NCI-H2107 (cell line): ENCODE results near the gene TCF4.

Experiments
- DNase-seq: peaks from one replicate; lab custom pipeline; 2025; lab: John Stamatoyannopoulos, UW

Gene TCF4

GRCh38 chr18:55256226-55256928 lies 331.6 kb downstream of the TCF4 start:
- DNase-seq, result no peak

- no peak for DNase-seq
Measured at GRCh38 chr18:55253814-55254213, 334.2 kb downstream of the TCF4 start.

- no peak for DNase-seq
Measured at GRCh38 chr18:55252901-55253300, 335.1 kb downstream of the TCF4 start.

GRCh38 chr18:55252053-55252675 lies 335.8 kb downstream of the TCF4 start:
- DNase-seq, result no peak

- DNase-seq, result peak; percentile 50
Measured at GRCh38 chr18:55251254-55251971, 336.6 kb downstream of the TCF4 start.

- no peak for DNase-seq
Measured at GRCh38 chr18:55250768-55251173, 337.2 kb downstream of the TCF4 start.

- no peak for DNase-seq
Measured at GRCh38 chr18:55249550-55249949, 338.4 kb downstream of the TCF4 start.

- DNase-seq, result no peak
Measured at GRCh38 chr18:55248495-55248894, 339.5 kb downstream of the TCF4 start.

- DNase-seq, result no peak
Measured at GRCh38 chr18:55247032-55247431, 341.0 kb downstream of the TCF4 start.

GRCh38 chr18:55246278-55246677 lies 341.7 kb downstream of the TCF4 start:
- no peak for DNase-seq

GRCh38 chr18:55245211-55245614 lies 342.8 kb downstream of the TCF4 start:
- DNase-seq, result no peak

- DNase-seq, result no peak
Measured at GRCh38 chr18:55244546-55244945, 343.4 kb downstream of the TCF4 start.

GRCh38 chr18:55243857-55244256 lies 344.1 kb downstream of the TCF4 start:
- DNase-seq, result no peak

GRCh38 chr18:55243255-55243654 lies 344.7 kb downstream of the TCF4 start:
- no peak for DNase-seq

- no peak for DNase-seq
Measured at GRCh38 chr18:55240978-55241377, 347.0 kb downstream of the TCF4 start.

GRCh38 chr18:55239740-55240139 lies 348.3 kb downstream of the TCF4 start:
- DNase-seq, result peak; percentile 49

GRCh38 chr18:55237660-55238059 lies 350.3 kb downstream of the TCF4 start:
- DNase-seq, result no peak

- DNase-seq, result no peak
Measured at GRCh38 chr18:55236150-55236931, 351.7 kb downstream of the TCF4 start.

- no peak for DNase-seq
Measured at GRCh38 chr18:55235094-55235461, 352.9 kb downstream of the TCF4 start.

- DNase-seq, result peak; percentile 93
Measured at GRCh38 chr18:55234366-55235093, 353.5 kb downstream of the TCF4 start.

GRCh38 chr18:55233857-55234256 lies 354.1 kb downstream of the TCF4 start:
- DNase-seq, result no peak

- no peak for DNase-seq
Measured at GRCh38 chr18:55232506-55232905, 355.5 kb downstream of the TCF4 start.
